ENCODE results near the gene MRTFB.
"Not testable (repeated sequence)": the region's sequence is repeated elsewhere in the genome, so short reads cannot be mapped to it uniquely, and the experiment has no call there.

GRCh38 chr16:14122430-14122829 is 51.3 kb downstream of the MRTFB start:
- not testable (repeated sequence) for TF ChIP-seq POLR2A (IDR thresholded peaks at IDR 0.05); CTCF (IDR thresholded peaks at IDR 0.05 in 4 of 5, conservative IDR thresholded peaks at IDR 0.05 in 1 of 5)

Measured in gastrocnemius medialis (tissue), 4 donors.